ENCODE data around the gene BICDL1.

BICDL1 gene

GRCh38 chr12:120090206-120090605, 101.2 kb downstream of the BICDL1 start:
- TF ChIP-seq EZH2phosphoT487 (conservative IDR thresholded peaks at IDR 0.05; ENCODE audit: low read length) (no peak), CTCF (IDR thresholded peaks at IDR 0.05; ENCODE audit: insufficient read depth, low read length, poor library complexity, severe bottlenecking) (no peak)
- Histone ChIP-seq H4K20me1 (ENCODE audit: low read depth, low read length) (no peaks in the 10 kb centered on the region), H3K27me3 (ENCODE audit: low read length) (no peaks in the 10 kb centered on the region), H3K9ac (ENCODE audit: low read length) (no peak overlapping the region), H3K4me2 (ENCODE audit: low read depth, low read length, poor library complexity, severe bottlenecking) (no peak overlapping the region), H3K4me3 (ENCODE audit: insufficient read depth, low read length, poor library complexity, severe bottlenecking) (no peak overlapping the region), H3K9me3 (ENCODE audit: insufficient read depth, low read length) (no peaks in the 10 kb centered on the region), H3F3A (ENCODE audit: insufficient read depth) (peaks cover 18% of the 10 kb centered on the region), H3K9me2 (replicated peaks; ENCODE audit: insufficient read depth, low read length) (no peaks in the 10 kb centered on the region), H3K79me2 (ENCODE audit: insufficient read depth, low read length) (no peaks in the 10 kb centered on the region), H3K36me3 (ENCODE audit: low read length) (no peaks in the 10 kb centered on the region), H3K27ac (ENCODE audit: low read depth, low read length) (no peak overlapping the region), H2AFZ (ENCODE audit: low read depth, low read length, severe bottlenecking) (no peak overlapping the region)

GRCh38 chr12:120090626-120091295, 101.7 kb downstream of the BICDL1 start:
- no peaks in the 10 kb centered on the region for H3K9me2 ChIP-seq (replicated peaks; ENCODE audit: insufficient read depth, low read length)
- H3K27me3 ChIP-seq (ENCODE audit: low read length): no peaks in the 10 kb centered on the region
- peaks cover 18% of the 10 kb centered on the region for H3F3A ChIP-seq (ENCODE audit: insufficient read depth)
- no peak overlapping the region for H3K4me3 ChIP-seq (ENCODE audit: insufficient read depth, low read length, poor library complexity, severe bottlenecking)
- H4K20me1 ChIP-seq (ENCODE audit: low read depth, low read length): no peaks in the 10 kb centered on the region
- H2AFZ ChIP-seq (ENCODE audit: low read depth, low read length, severe bottlenecking): no peak overlapping the region
- no peak overlapping the region for H3K4me2 ChIP-seq (ENCODE audit: low read depth, low read length, poor library complexity, severe bottlenecking)
- no peaks in the 10 kb centered on the region for H3K36me3 ChIP-seq (ENCODE audit: low read length)
- no peak overlapping the region for H3K27ac ChIP-seq (ENCODE audit: low read depth, low read length)
- no peaks in the 10 kb centered on the region for H3K9me3 ChIP-seq (ENCODE audit: insufficient read depth, low read length)
- TF ChIP-seq CTCF (IDR thresholded peaks at IDR 0.05; ENCODE audit: insufficient read depth, low read length, poor library complexity, severe bottlenecking) (no peak), EZH2phosphoT487 (conservative IDR thresholded peaks at IDR 0.05; ENCODE audit: low read length) (no peak)
- H3K79me2 ChIP-seq (ENCODE audit: insufficient read depth, low read length): no peaks in the 10 kb centered on the region
- H3K9ac ChIP-seq (ENCODE audit: low read length): no peak overlapping the region

- H3K4me2 ChIP-seq (ENCODE audit: low read depth, low read length, poor library complexity, severe bottlenecking): no peak overlapping the region
- H3K36me3 ChIP-seq (ENCODE audit: low read length): no peaks in the 10 kb centered on the region
- no peak overlapping the region for H2AFZ ChIP-seq (ENCODE audit: low read depth, low read length, severe bottlenecking)
- no peaks in the 10 kb centered on the region for H4K20me1 ChIP-seq (ENCODE audit: low read depth, low read length)
- no peaks in the 10 kb centered on the region for H3K9me3 ChIP-seq (ENCODE audit: insufficient read depth, low read length)
- H3K9ac ChIP-seq (ENCODE audit: low read length): no peak overlapping the region
- no peaks in the 10 kb centered on the region for H3K9me2 ChIP-seq (replicated peaks; ENCODE audit: insufficient read depth, low read length)
- no peak for TF ChIP-seq EZH2phosphoT487 (conservative IDR thresholded peaks at IDR 0.05; ENCODE audit: low read length)
- no peaks in the 10 kb centered on the region for H3K27me3 ChIP-seq (ENCODE audit: low read length)
- H3K79me2 ChIP-seq (ENCODE audit: insufficient read depth, low read length): no peaks in the 10 kb centered on the region
- peaks cover 10% of the 10 kb centered on the region for H3F3A ChIP-seq (ENCODE audit: insufficient read depth)
- H3K27ac ChIP-seq (ENCODE audit: low read depth, low read length): no peak overlapping the region
- no peak overlapping the region for H3K4me3 ChIP-seq (ENCODE audit: insufficient read depth, low read length, poor library complexity, severe bottlenecking)
Measured at GRCh38 chr12:120091371-120092090, 102.5 kb downstream of the BICDL1 start.
